ENCODE results near the gene ETFA. TPM values are rescaled to one million over a fixed set of nuclear protein-coding genes. Genes with fewer than 3 reads are reported as not detected.

ETFA gene
- total and polyA plus RNA-seq, 12 donors = 103 to 541 (median 442) TPM

GRCh38 chr15:76217029-76217881 is 94.0 kb downstream of the ETFA start:
- peaks cover 0 to 8% (median 5%) of the 10 kb centered on the region in 9 donors for H3K4me1 ChIP-seq
- no peak for ATAC-seq
- peaks cover 0 to 13% (median 0%) of the 10 kb centered on the region in 11 donors for H3K9me3 ChIP-seq
- WGBS, 2 donors = 84 to 87% methylated on average over 7 of the region's 7 CpGs
- intact Hi-C loops (cut with DNase I) = no loop called here
- H3K27me3 ChIP-seq = no peaks in the 10 kb centered on the region
- no peak overlapping the region for H3K27ac ChIP-seq
- no peak for DNase-seq
- peaks cover 0 to 75% (median 28%) of the 10 kb centered on the region in 9 donors for H3K36me3 ChIP-seq
- H3K4me3 ChIP-seq = no peak overlapping the region
- TF ChIP-seq, protein P1, sequence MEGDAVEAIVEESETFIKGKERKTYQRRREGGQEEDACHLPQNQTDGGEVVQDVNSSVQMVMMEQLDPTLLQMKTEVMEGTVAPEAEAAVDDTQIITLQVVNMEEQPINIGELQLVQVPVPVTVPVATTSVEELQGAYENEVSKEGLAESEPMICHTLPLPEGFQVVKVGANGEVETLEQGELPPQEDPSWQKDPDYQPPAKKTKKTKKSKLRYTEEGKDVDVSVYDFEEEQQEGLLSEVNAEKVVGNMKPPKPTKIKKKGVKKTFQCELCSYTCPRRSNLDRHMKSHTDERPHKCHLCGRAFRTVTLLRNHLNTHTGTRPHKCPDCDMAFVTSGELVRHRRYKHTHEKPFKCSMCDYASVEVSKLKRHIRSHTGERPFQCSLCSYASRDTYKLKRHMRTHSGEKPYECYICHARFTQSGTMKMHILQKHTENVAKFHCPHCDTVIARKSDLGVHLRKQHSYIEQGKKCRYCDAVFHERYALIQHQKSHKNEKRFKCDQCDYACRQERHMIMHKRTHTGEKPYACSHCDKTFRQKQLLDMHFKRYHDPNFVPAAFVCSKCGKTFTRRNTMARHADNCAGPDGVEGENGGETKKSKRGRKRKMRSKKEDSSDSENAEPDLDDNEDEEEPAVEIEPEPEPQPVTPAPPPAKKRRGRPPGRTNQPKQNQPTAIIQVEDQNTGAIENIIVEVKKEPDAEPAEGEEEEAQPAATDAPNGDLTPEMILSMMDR (IDR thresholded peaks at IDR 0.05) = no peak

- no peak overlapping the region for H3K4me3 ChIP-seq
- no peaks in the 10 kb centered on the region for H3K27me3 ChIP-seq
- H3K36me3 ChIP-seq = peaks cover 0 to 82% (median 32%) of the 10 kb centered on the region in 9 donors
- peaks cover 0 to 10% (median 0%) of the 10 kb centered on the region in 11 donors for H3K9me3 ChIP-seq
- no peak for DNase-seq
- 93 to 97% methylated on average over 1 of the region's 1 CpG for WGBS, 2 donors
- intact Hi-C loops (cut with DNase I) = no loop called here
- peaks cover 0 to 8% (median 5%) of the 10 kb centered on the region in 9 donors for H3K4me1 ChIP-seq
- no peak overlapping the region for H3K27ac ChIP-seq
- TF ChIP-seq, protein P1 (IDR thresholded peaks at IDR 0.05) = no peak
- no peak for ATAC-seq
Observed at GRCh38 chr15:76215634-76216033, 95.6 kb downstream of the ETFA start.

DNA sequence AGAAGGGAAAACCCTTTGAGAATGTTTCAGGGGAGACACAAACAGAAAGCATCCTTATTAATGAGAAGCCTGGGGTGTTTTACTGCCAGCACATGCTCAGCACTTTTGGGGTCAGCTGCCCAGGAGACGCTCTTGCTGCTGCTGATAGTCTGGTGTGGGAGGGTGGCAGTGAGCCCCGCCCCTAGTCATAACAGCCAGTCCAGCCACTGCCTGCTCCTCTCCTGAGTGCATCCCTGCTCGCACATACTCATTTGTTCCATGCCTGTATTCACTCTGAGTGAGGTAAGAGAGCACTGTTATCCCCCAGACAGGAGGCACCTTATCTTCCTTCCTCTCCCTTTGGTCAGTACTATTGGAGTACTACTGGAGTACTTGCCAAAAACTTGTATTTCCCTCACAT is 101.3 kb downstream of the ETFA start:
- Histone ChIP-seq H3K4me1 (peaks cover 0 to 16% (median 0%) of the 10 kb centered on the region in 9 donors), H3K4me3 (no peak overlapping the region), H3K27me3 (no peaks in the 10 kb centered on the region), H3K27ac (no peak overlapping the region), H3K36me3 (peaks cover 0 to 78% (median 22%) of the 10 kb centered on the region in 9 donors), H3K9me3 (no peaks in the 10 kb centered on the region)
- TF ChIP-seq, protein P1 (IDR thresholded peaks at IDR 0.05) = no peak
- intact Hi-C loops (cut with DNase I) = no loop called here
- DNase-seq (no peak), ATAC-seq (no peak)
- WGBS, 2 donors = 87 to 89% methylated on average over 3 of the region's 3 CpGs

GRCh38 chr15:76209523-76209922 is 101.7 kb downstream of the ETFA start:
- Histone ChIP-seq H3K4me1 (peaks cover 0 to 16% (median 0%) of the 10 kb centered on the region in 9 donors), H3K36me3 (peaks cover 0 to 74% (median 18%) of the 10 kb centered on the region in 9 donors), H3K27ac (no peak overlapping the region), H3K9me3 (no peaks in the 10 kb centered on the region), H3K4me3 (no peak overlapping the region), H3K27me3 (no peaks in the 10 kb centered on the region)
- DNase-seq (no peak), ATAC-seq (no peak)
- TF ChIP-seq, protein P1 (IDR thresholded peaks at IDR 0.05) = no peak
- 98 to 100% methylated on average over 1 of the region's 1 CpG for WGBS, 2 donors
- intact Hi-C loops (cut with DNase I) = no loop called here
